ENCODE measurements around the gene STARD4.

GRCh38 chr5:111486055-111486454 lies 26.3 kb downstream of the STARD4 start:
- TF ChIP-seq CTCF (IDR thresholded peaks at IDR 0.05; ENCODE audit: low read depth, low read length, missing input control) (no peak), JUND (IDR thresholded peaks at IDR 0.05) (no peak), RAD21 (IDR thresholded peaks at IDR 0.05) (no peak), REST (IDR thresholded peaks at IDR 0.05) (no peak), TAF1 (conservative IDR thresholded peaks at IDR 0.05) (no peak), RXRA (IDR thresholded peaks at IDR 0.05) (no peak), ZBTB33 (IDR thresholded peaks at IDR 0.05) (no peak), YY1 (IDR thresholded peaks at IDR 0.05) (no peak), MAX (IDR thresholded peaks at IDR 0.05) (no peak), EGR1 (IDR thresholded peaks at IDR 0.05; ENCODE audit: low read depth in 2 of 2) (no peak), GABPA (IDR thresholded peaks at IDR 0.05 in 1 of 2, conservative IDR thresholded peaks at IDR 0.05 in 1 of 2) (no peak)

All from liver (tissue), 3 donors.